ENCODE results near the gene CNTRL. TPM values are rescaled to one million over a fixed set of nuclear protein-coding genes. Genes with fewer than 3 reads are reported as not detected.

Gene CNTRL
- total and polyA plus RNA-seq, 2 of the 8 experiments (the other 6 are each of a cell fraction or from before 2014, with no cell fraction given): 5.1 to 13.9 TPM

DNA sequence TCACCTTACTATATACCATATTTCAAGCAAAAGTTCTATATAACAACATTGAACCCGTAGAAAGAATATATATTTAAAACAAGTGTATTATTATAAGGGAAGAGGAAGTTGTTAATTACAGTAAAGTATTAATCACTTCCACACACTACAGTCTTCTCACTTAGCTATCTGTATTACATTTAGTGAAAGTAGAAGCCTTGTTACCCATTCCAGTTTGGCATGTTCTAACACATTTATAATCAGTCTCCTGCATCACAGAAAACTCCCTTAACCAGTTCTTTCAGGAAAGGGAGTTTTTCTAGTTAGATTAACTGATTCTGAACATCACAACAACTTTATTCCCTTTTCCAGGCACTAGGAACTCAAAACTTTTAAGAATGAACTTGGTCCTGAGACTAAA, 120.0 kb downstream of the CNTRL start:
- Histone ChIP-seq H3K36me3 (ENCODE audit: control insufficient read depth in 2 of 4, insufficient read depth in 4 of 4, low read length in 3 of 4) (no peaks in the 10 kb centered on the region), H4K8ac (ENCODE audit: extremely low read depth, insufficient read depth, low read length) (no peak overlapping the region), H4K91ac (replicated peaks; ENCODE audit: insufficient read length, low read length) (no peak overlapping the region), H2BK15ac (ENCODE audit: low read length) (no peak overlapping the region), H4K5ac (ENCODE audit: insufficient read length, low read depth, low read length) (no peak overlapping the region), H2BK5ac (ENCODE audit: low read depth, low read length) (no peak overlapping the region), H3K4me1 (replicated peaks in 1 of 4; ENCODE audit: control insufficient read depth in 3 of 4, insufficient read depth in 4 of 4, low read length in 3 of 4) (no peaks in the 10 kb centered on the region), H3K4ac (replicated peaks; ENCODE audit: insufficient read length, low read depth, low read length) (no peak overlapping the region), H3K56ac (replicated peaks; ENCODE audit: insufficient read length, low read depth, low read length) (no peak overlapping the region), H2AK5ac (ENCODE audit: low read depth, low read length) (no peak overlapping the region), H3K79me2 (ENCODE audit: control insufficient read depth in 1 of 2, insufficient read depth in 2 of 2, low read length in 2 of 2) (peaks cover 4 to 98% of the 10 kb centered on the region in 2 experiments; a peak in 3 of 4 replicates), H3K23me2 (ENCODE audit: low read depth, low read length) (no peaks in the 10 kb centered on the region), H3K4me2 (ENCODE audit: insufficient read depth in 1 of 2, low read depth in 2 of 2, low read length in 2 of 2) (no peak overlapping the region), H2BK120ac (replicated peaks; ENCODE audit: low read depth, low read length) (no peak overlapping the region), H3K9me3 (ENCODE audit: insufficient read depth in 2 of 2, low read depth in 1 of 2, low read length in 1 of 2) (no peaks in the 10 kb centered on the region), H2AFZ (ENCODE audit: low read length) (no peak overlapping the region), H3K23ac (ENCODE audit: insufficient read length) (no peak overlapping the region), H2BK20ac (ENCODE audit: low read length) (no peak overlapping the region), H3K79me1 (ENCODE audit: low read depth, low read length) (no peaks in the 10 kb centered on the region), H4K20me1 (replicated peaks in 1 of 2; ENCODE audit: control insufficient read depth in 1 of 2, insufficient read depth in 2 of 2, low read length in 2 of 2) (peaks cover 0 to 6% of the 10 kb centered on the region in 2 experiments), H3K4me3 (ENCODE audit: extremely low read depth in 1 of 4, insufficient read depth in 2 of 4, low read depth in 3 of 4, low read length in 4 of 4) (no peak overlapping the region), H3K9ac (replicated peaks in 1 of 4; ENCODE audit: extremely low read depth in 1 of 4, low read depth in 3 of 4, low read length in 3 of 4) (no peak overlapping the region), H3K27ac (ENCODE audit: low read depth, low read length) (no peak overlapping the region), H3K27me3 (replicated peaks in 1 of 4; ENCODE audit: control insufficient read depth in 3 of 4, extremely low read depth in 1 of 4, insufficient read depth in 3 of 4, low read length in 3 of 4) (no peaks in the 10 kb centered on the region), H3K18ac (ENCODE audit: extremely low read depth, low read length) (no peak overlapping the region), H2BK12ac (ENCODE audit: low read depth, low read length) (no peak overlapping the region), H3K14ac (ENCODE audit: insufficient read length) (no peak overlapping the region)
- FAIRE-seq: no peak
- POLR2A ChIA-PET (ENCODE audit: partially characterized antibody): interaction anchor here (0.6 kb wide), 1 partner anchor 89 kb away, joined by 3 read pairs; no protein-coding TSS in a partner anchor
- CTCF ChIA-PET (ENCODE audit: partially characterized antibody): no interaction called here
- TF ChIP-seq SIN3A (conservative IDR thresholded peaks at IDR 0.05 in 1 of 2, IDR thresholded peaks at IDR 0.05 in 1 of 2; ENCODE audit: low read depth in 1 of 2, low read length in 2 of 2): no peak
- TF ChIP-seq BCL11A (IDR thresholded peaks at IDR 0.05; ENCODE audit: low read depth in 2 of 2, low read length in 2 of 2): no peak
- whole genome bisulfite sequencing, 2 experiments (ENCODE audit: extremely low coverage in 1 of 2, insufficient coverage in 1 of 2, insufficient read length in 1 of 2, insufficient replicate concordance in 2 of 2, low coverage in 1 of 2, low lambda C conversion rate in 2 of 2, missing lambda C conversion rate in 1 of 2): 74% methylated on average over 1 of the region's 1 CpG; no CpG with 5 or more reads in 1 of the 2 experiments
- DNase-seq (ENCODE audit: low read depth in 1 of 2, low spot score in 2 of 2): no peak
